ENCODE data around the gene KIRREL3. TPM values are rescaled to one million over a fixed set of nuclear protein-coding genes. Genes with fewer than 3 reads are reported as not detected.

Gene KIRREL3
- total RNA-seq, 1 donor = 0.45 TPM

DNA sequence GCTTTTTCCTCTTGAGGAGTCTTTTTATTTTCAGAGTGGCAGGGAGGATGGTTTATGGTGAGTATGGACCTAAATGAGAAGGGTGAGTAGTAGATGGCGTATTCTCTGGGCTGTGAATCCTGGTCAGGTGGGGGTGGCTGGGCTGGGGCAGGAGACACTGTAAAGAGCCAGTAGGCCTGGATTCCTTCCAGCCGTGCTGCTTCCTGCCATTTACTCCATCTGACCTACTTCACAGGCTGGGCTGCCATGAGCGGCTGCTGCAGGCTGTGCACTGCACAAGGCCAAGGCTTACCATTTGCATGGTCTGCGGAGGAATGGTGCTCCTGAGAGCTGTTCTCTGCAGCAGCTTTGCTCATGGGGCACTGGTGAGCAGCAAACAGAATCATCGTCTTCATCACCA lies 297.6 kb downstream of the KIRREL3 start:
- TF ChIP-seq, protein P1, sequence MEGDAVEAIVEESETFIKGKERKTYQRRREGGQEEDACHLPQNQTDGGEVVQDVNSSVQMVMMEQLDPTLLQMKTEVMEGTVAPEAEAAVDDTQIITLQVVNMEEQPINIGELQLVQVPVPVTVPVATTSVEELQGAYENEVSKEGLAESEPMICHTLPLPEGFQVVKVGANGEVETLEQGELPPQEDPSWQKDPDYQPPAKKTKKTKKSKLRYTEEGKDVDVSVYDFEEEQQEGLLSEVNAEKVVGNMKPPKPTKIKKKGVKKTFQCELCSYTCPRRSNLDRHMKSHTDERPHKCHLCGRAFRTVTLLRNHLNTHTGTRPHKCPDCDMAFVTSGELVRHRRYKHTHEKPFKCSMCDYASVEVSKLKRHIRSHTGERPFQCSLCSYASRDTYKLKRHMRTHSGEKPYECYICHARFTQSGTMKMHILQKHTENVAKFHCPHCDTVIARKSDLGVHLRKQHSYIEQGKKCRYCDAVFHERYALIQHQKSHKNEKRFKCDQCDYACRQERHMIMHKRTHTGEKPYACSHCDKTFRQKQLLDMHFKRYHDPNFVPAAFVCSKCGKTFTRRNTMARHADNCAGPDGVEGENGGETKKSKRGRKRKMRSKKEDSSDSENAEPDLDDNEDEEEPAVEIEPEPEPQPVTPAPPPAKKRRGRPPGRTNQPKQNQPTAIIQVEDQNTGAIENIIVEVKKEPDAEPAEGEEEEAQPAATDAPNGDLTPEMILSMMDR (IDR thresholded peaks at IDR 0.05; ENCODE audit: insufficient read depth, low read length) = no peak
- H3K4me3 ChIP-seq (ENCODE audit: low read depth, low read length) = no peak overlapping the region
- DNase-seq (ENCODE audit: low read depth) = no peak

DNA sequence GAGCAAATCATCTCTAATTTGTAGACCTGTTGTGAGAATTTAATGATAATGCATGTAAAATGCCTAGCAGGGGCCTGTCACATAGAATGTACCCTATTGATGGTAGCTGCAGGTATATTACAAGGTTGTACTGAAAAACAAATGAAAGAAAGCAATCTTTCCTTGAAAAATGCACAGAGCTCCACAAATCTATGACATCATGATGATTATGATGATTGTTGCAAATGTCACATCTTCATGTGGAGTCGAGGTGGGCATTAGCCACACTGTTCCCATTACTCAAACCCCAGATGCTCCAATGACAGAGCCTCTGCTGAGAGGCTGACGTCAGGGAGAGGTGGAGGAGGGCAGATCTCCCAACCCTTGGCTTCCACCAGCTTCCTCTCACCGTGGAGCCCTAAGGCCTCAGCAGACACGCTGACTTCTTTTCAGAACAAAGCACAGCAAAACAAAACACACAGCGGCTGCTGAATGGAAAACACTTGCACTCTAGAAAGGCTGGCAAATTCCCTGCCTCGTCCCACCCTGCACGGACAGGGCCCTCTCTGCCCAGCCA lies 298.3 kb downstream of the KIRREL3 start:
- H3K4me3 ChIP-seq (ENCODE audit: low read depth, low read length) = no peak overlapping the region

DNA sequence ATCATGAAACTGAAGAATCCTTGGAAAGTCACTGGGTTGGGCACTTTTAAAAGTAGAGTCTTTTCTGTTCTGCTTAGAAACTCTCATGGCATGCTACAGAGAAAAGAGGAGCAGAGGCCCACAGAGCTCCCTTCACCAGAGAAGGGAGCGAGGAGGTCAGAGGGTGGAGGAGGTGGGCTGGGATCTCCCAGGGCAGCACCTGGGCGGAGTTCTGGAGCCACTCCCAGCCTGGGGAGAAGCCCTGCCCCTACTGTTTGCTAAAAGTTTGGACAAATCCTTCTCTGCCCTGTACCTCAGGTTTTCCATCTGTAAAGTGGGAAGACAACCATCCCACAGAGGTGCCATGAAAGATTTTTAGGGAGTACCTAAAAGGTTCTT lies 299.1 kb downstream of the KIRREL3 start:
- no peak overlapping the region for H3K4me3 ChIP-seq (ENCODE audit: low read depth, low read length)
- DNase-seq (ENCODE audit: low read depth) = no peak
- TF ChIP-seq, protein P1 (IDR thresholded peaks at IDR 0.05; ENCODE audit: insufficient read depth, low read length) = no peak

More for the DNA sequence above, 298.3 kb downstream of the KIRREL3 start:
- no peak for DNase-seq (ENCODE audit: low read depth)
- TF ChIP-seq, protein P1 (IDR thresholded peaks at IDR 0.05; ENCODE audit: insufficient read depth, low read length) = no peak

GRCh38 chr11:126700768-126701519 lies 299.6 kb downstream of the KIRREL3 start:
- no peak for DNase-seq (ENCODE audit: low read depth)
- H3K4me3 ChIP-seq (ENCODE audit: low read depth, low read length) = no peak overlapping the region
- TF ChIP-seq, protein P1 (IDR thresholded peaks at IDR 0.05; ENCODE audit: insufficient read depth, low read length) = no peak

GRCh38 chr11:126698576-126698975 lies 302.0 kb downstream of the KIRREL3 start:
- TF ChIP-seq, protein P1 (IDR thresholded peaks at IDR 0.05; ENCODE audit: insufficient read depth, low read length) = no peak
- no peak for DNase-seq (ENCODE audit: low read depth)
- no peak overlapping the region for H3K4me3 ChIP-seq (ENCODE audit: low read depth, low read length)

DNA sequence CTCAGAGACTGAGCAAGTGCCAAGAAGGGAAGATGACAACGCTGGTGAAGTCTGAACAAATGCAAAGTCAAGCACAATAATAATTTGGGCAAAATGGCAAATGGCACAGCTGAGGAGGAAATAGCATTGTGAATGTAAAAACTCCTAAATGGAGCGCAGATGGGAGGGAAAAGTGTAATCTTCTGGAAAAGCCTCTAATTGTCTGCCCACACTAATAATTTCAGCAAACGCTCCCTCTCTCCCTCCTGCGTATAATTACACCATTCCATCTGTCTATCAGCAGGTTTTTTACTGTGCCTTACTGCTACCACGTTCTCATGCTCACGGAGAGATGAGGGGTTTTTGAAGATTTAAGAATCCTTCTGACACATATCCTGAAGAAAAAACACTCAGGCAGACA lies 302.6 kb downstream of the KIRREL3 start:
- no peak for DNase-seq (ENCODE audit: low read depth)
- no peak overlapping the region for H3K4me3 ChIP-seq (ENCODE audit: low read depth, low read length)
- TF ChIP-seq, protein P1 (IDR thresholded peaks at IDR 0.05; ENCODE audit: insufficient read depth, low read length) = no peak
